HCT116 (cell line): ENCODE data around the gene RAB21. TPM values are rescaled to one million over a fixed set of nuclear protein-coding genes. Genes with fewer than 3 reads are reported as not detected.
A peak's percentile ranks its signal among the peaks of the same experiment; 100 is the strongest.

Source experiments
- ATAC-seq: fragments of 200-7000 bp; cut with Tn5 transposase; 2 replicates; pipeline ENCODE4 v1.9.1; 2020; ENCODE audit warnings: mild to moderate bottlenecking, moderate library complexity
- BruUV-seq: library from RNA; stranded (reverse); fragments of 400-500 nt; replicated peaks from 2 replicates; lab custom pipeline; 2021; lab: Mats Ljungman, UMichigan
- CTCF ChIA-PET: fragments of 300-600 bp; sonication (Branson Sonifier 250); formaldehyde crosslinking; loops from one replicate; lab custom pipeline; 2021; ENCODE audit warnings: antibody characterized with exemption; lab: Charles Lee
- POLR2A ChIA-PET: fragments of 300-600, 350-600 bp; sonication (Branson Sonifier 250); formaldehyde crosslinking; loops from one replicate; lab custom pipeline; 2021; ENCODE audit warnings: antibody characterized with exemption; lab: Charles Lee
- RAD21 ChIA-PET, 2 experiments: fragments of 300-600 bp; sonication (Branson Sonifier 250); formaldehyde crosslinking; loops; one replicate each; lab custom pipeline; 2023; ENCODE audit warnings: low total read pairs in 2 of 2; ENCODE audit not compliant: uncharacterized antibody in 2 of 2, unreplicated experiment in 2 of 2, low non-redundant PET in 1 of 2; lab: Charles Lee
- DNase-seq: peaks from one replicate; pipeline ENCODE4 v3.0.0-alpha.2; 2010; ENCODE audit warnings: low read depth, low spot score
- H2AFZ ChIP-seq: fragments of 200-600 bp; shearing (Covaris generic), sonication (generic); 2 replicates; pipeline ENCODE4 v1.6.1; 2017; ENCODE audit warnings: low read depth, mixed run types, mixed read lengths, antibody characterized with exemption, low read length; ENCODE audit not compliant: poor library complexity, severe bottlenecking
- H3K27ac ChIP-seq: 2 replicates; pipeline ENCODE4 v1.5.1; 2012; ENCODE audit warnings: low read depth, low read length
- H3K27me3 ChIP-seq: fragments of 200-600 bp; sonication (generic); 2 replicates; pipeline ENCODE4 v1.6.1; 2016; ENCODE audit warnings: mixed run types, low read length, mixed read lengths; ENCODE audit not compliant: insufficient read depth
- H3K36me3 ChIP-seq, 2 experiments: fragments of 200-500 bp in 1 of 2; fragments of 200-600 bp in 1 of 2; sonication (Bioruptor generic) in 1 of 2; sonication (generic) in 1 of 2; 2 replicates each; pipeline versions ENCODE4 v1.5.1 to v1.6.1; 2014 to 2016; ENCODE audit warnings: low read length in 2 of 2, inconsistent platforms in 1 of 2, mixed read lengths in 1 of 2, mixed run types in 1 of 2; ENCODE audit not compliant: insufficient read depth in 2 of 2, control insufficient read depth in 1 of 2
- H3K4me1 ChIP-seq, 2 experiments: fragments of 200-600 bp in 1 of 2; sonication (generic) in 1 of 2; 2 replicates each; pipeline versions ENCODE4 v1.5.1 to v1.6.1; 2012 to 2017; ENCODE audit warnings: low read length in 2 of 2, inconsistent platforms in 1 of 2, mild to moderate bottlenecking in 1 of 2, mixed read lengths in 1 of 2, mixed run types in 1 of 2, moderate library complexity in 1 of 2; ENCODE audit not compliant: insufficient read depth in 2 of 2, control insufficient read depth in 1 of 2
- H3K4me2 ChIP-seq: fragments of 200-600 bp; sonication (generic); 2 replicates; pipeline ENCODE4 v1.6.1; 2017; ENCODE audit warnings: mixed run types, low read length, mixed read lengths
- H3K4me3 ChIP-seq, 2 experiments: fragments of 200-600 bp in 1 of 2; sonication (generic) in 1 of 2; replicated peaks in 1 of 2; 2 replicates each; pipeline ENCODE4 v1.5.1; 2011 to 2016; ENCODE audit warnings: low read length in 2 of 2, control low read depth in 1 of 2, low read depth in 1 of 2, mild to moderate bottlenecking in 1 of 2, mixed read lengths in 1 of 2, mixed run types in 1 of 2
- H3K79me2 ChIP-seq: fragments of 200-600 bp; sonication (generic); 2 replicates; pipeline ENCODE4 v1.6.1; 2017; ENCODE audit warnings: mild to moderate bottlenecking, mixed run types, low read length, moderate library complexity, mixed read lengths; ENCODE audit not compliant: insufficient read depth
- H3K9ac ChIP-seq: fragments of 200-600 bp; sonication (generic); 2 replicates; pipeline ENCODE4 v1.6.1; 2016; ENCODE audit warnings: low read length, mixed read lengths
- H3K9me2 ChIP-seq: fragments of 200-600 bp; sonication (generic), shearing (Covaris generic); 2 replicates; pipeline ENCODE4 v1.6.1; 2017; ENCODE audit warnings: mixed run types, mild to moderate bottlenecking, moderate library complexity; ENCODE audit not compliant: insufficient read depth
- H3K9me3 ChIP-seq, 2 experiments: fragments of 200-500 bp in 1 of 2; fragments of 200-600 bp in 1 of 2; sonication (Bioruptor generic) in 1 of 2; sonication (generic) in 1 of 2; 2 replicates each; pipeline ENCODE4 v1.6.1; 2014 to 2017; ENCODE audit warnings: low read length in 2 of 2, mixed read lengths in 2 of 2, inconsistent platforms in 1 of 2, low read depth in 1 of 2, mild to moderate bottlenecking in 1 of 2, mixed run types in 1 of 2, moderate library complexity in 1 of 2; ENCODE audit not compliant: control insufficient read depth in 1 of 2, insufficient read depth in 1 of 2
- H4K20me1 ChIP-seq: fragments of 200-600 bp; sonication (generic), shearing (Covaris generic); 2 replicates; pipeline ENCODE4 v1.6.1; 2017; ENCODE audit warnings: mixed run types, mild to moderate bottlenecking, moderate library complexity; ENCODE audit not compliant: insufficient read depth
- CTCF ChIP-seq, 3 experiments: fragments of 200-600 bp in 1 of 3; sonication (generic) in 1 of 3; IDR thresholded peaks in 2 of 3; conservative IDR thresholded peaks in 1 of 3; 2 replicates each; pipeline ENCODE4 v1.5.1; 2012 to 2017; ENCODE audit warnings: low read depth in 2 of 3, low read length in 2 of 3, antibody characterized with exemption in 1 of 3, borderline replicate concordance in 1 of 3, control low read depth in 1 of 3, mild to moderate bottlenecking in 1 of 3, mixed read lengths in 1 of 3, mixed run types in 1 of 3, moderate library complexity in 1 of 3; ENCODE audit not compliant: insufficient read depth in 1 of 3
- ELF1 ChIP-seq: IDR thresholded peaks from 2 replicates; pipeline ENCODE4 v1.6.1; 2012; ENCODE audit warnings: low read depth, borderline replicate concordance
- JUND ChIP-seq: IDR thresholded peaks from 2 replicates; pipeline ENCODE4 v1.6.1; 2012
- MAX ChIP-seq: IDR thresholded peaks from 2 replicates; pipeline ENCODE4 v1.6.1; 2012
- POLR2AphosphoS5 ChIP-seq: IDR thresholded peaks from 2 replicates; pipeline ENCODE4 v1.6.1; 2011; ENCODE audit warnings: mild to moderate bottlenecking, low read depth, low read length, moderate library complexity
- REST ChIP-seq: IDR thresholded peaks from 2 replicates; pipeline ENCODE4 v1.6.1; 2012; ENCODE audit warnings: low read depth
- SIN3A ChIP-seq: IDR thresholded peaks from 2 replicates; pipeline ENCODE4 v1.6.1; 2012; ENCODE audit warnings: low read depth
- TCF7L2 ChIP-seq: IDR thresholded peaks from 2 replicates; pipeline ENCODE4 v1.7.0; 2011; ENCODE audit warnings: borderline replicate concordance, inconsistent platforms; ENCODE audit not compliant: insufficient read depth, insufficient read length; ENCODE audit errors: extremely low read depth
- YY1 ChIP-seq: IDR thresholded peaks from 2 replicates; pipeline ENCODE4 v1.6.1; 2011; ENCODE audit warnings: low read length, low read depth, moderate library complexity, mild to moderate bottlenecking; ENCODE audit not compliant: insufficient replicate concordance; ENCODE audit errors: extremely low read depth
- ZFX ChIP-seq: fragments of 450-650 bp; IDR thresholded peaks from 2 replicates; pipeline ENCODE4 v1.6.1; 2017
- intact Hi-C: fragments of 100-400 bp; cut with micrococcal nuclease; formaldehyde crosslinking; loops from 2 replicates; pipeline ENCODE4 v1.10.0; 2022
- total RNA-seq: library from RNA; stranded (reverse); gene quantifications from one replicate; pipeline ENCODE4 v1.2.1, GENCODE V29; 2021; ENCODE audit not compliant: unreplicated experiment
- TF ChIP-seq, protein P1 (sequence below): IDR thresholded peaks from 2 replicates; pipeline ENCODE4 v1.6.1; 2011; ENCODE audit warnings: mild to moderate bottlenecking, low read length, moderate library complexity; ENCODE audit not compliant: insufficient replicate concordance; ENCODE audit errors: extremely low read depth

RAB21 gene
- total RNA-seq, 1 experiment from 2014 or later = 57.1 TPM

DNA sequence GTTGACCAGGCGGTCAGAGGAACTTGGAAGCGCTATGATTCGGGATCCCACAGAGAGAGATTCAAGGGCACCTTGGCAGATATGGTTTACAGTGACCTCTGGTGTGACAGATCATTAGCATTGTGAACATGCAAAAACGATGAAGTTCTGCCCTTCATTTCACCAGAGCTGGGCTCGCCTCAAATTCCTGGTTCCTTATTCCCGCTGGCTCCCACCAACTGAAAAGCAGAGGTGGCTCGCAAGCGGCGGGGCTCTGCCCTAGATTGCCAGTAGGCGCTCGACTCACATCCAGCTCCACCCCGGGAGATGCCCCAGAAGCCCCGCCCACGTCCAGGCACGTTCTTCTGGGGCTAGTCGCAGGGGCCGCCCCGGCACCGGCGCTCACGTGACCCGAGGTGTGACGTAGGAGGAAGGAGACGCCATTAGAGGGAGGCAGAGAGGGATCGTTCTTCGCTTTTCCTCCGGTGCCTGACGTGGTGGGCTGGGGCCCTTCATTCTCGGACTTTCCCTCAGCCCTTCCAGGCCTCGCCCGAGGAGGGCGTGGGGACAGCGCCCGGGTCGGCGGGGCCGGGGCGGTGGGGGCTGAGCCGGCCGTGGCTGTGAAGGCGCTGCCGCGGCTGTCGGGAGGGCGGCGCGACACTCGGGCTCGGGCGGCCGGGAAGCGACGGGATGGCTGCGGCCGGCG, at the start of gene RAB21 (continued):
- TF ChIP-seq REST (no peak), JUND (no peak), SIN3A (peak; percentile 80), YY1 (peak; percentile 90)

- CTCF ChIA-PET = no interaction called here
- TF ChIP-seq YY1 (no peak), ZFX (no peak), JUND (no peak), ELF1 (no peak), MAX (no peak), CTCF (IDR thresholded peaks at IDR 0.05 in 2 of 3, conservative IDR thresholded peaks at IDR 0.05 in 1 of 3; ENCODE audit: borderline replicate concordance in 1 of 3, insufficient read depth in 1 of 3, low read depth in 2 of 3, low read length in 2 of 3) (no peak), TCF7L2 (no peak), POLR2AphosphoS5 (no peak)
- TF ChIP-seq, protein P1, sequence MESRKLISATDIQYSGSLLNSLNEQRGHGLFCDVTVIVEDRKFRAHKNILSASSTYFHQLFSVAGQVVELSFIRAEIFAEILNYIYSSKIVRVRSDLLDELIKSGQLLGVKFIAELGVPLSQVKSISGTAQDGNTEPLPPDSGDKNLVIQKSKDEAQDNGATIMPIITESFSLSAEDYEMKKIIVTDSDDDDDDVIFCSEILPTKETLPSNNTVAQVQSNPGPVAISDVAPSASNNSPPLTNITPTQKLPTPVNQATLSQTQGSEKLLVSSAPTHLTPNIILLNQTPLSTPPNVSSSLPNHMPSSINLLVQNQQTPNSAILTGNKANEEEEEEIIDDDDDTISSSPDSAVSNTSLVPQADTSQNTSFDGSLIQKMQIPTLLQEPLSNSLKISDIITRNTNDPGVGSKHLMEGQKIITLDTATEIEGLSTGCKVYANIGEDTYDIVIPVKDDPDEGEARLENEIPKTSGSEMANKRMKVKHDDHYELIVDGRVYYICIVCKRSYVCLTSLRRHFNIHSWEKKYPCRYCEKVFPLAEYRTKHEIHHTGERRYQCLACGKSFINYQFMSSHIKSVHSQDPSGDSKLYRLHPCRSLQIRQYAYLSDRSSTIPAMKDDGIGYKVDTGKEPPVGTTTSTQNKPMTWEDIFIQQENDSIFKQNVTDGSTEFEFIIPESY = no peak
- TF ChIP-seq, all 23 proteins: peak for 0
- H3K4me3 ChIP-seq = no peak overlapping the region
- H2AFZ ChIP-seq = no peak overlapping the region
- no peaks in the 10 kb centered on the region for H3K9me3 ChIP-seq
- no peak overlapping the region for H3K27ac ChIP-seq
- BruUV-seq = no TSS peak
- H3K4me2 ChIP-seq = no peak overlapping the region
- H3K27me3 ChIP-seq = no peaks in the 10 kb centered on the region
- intact Hi-C loops = no loop called here
- peaks cover 14 to 27% of the 10 kb centered on the region in 2 experiments for H3K4me1 ChIP-seq
- H3K9me2 ChIP-seq = no peaks in the 10 kb centered on the region
- ChIA-PET RAD21 (no interaction called here), POLR2A (no interaction called here)
- ATAC-seq (no peak), DNase-seq (no peak)
- H3K36me3 ChIP-seq = no peaks in the 10 kb centered on the region
- H4K20me1 ChIP-seq = no peaks in the 10 kb centered on the region
- H3K9ac ChIP-seq = no peak overlapping the region
- no peaks in the 10 kb centered on the region for H3K79me2 ChIP-seq
Measured at GRCh38 chr12:71704920-71705319, 49.7 kb upstream of the RAB21 start.
